Measurements from ENCODE around the gene BMF.

- TF ChIP-seq CTCF (conservative IDR thresholded peaks at IDR 0.05; ENCODE audit: low read length) = no peak
- TF ChIP-seq EZH2phosphoT487 (IDR thresholded peaks at IDR 0.05; ENCODE audit: borderline replicate concordance, low read depth, low read length) = no peak
Measured at GRCh38 chr15:40092256-40092978, 16.3 kb downstream of the BMF start.
